ENCODE data around the gene HSDL2. TPM values are rescaled to one million over a fixed set of nuclear protein-coding genes. Genes with fewer than 3 reads are reported as not detected.

HSDL2 gene
- total RNA-seq (10 to 100 TPM; 14.9 to 17.9 TPM), polyA plus RNA-seq (17.0 TPM)

DNA sequence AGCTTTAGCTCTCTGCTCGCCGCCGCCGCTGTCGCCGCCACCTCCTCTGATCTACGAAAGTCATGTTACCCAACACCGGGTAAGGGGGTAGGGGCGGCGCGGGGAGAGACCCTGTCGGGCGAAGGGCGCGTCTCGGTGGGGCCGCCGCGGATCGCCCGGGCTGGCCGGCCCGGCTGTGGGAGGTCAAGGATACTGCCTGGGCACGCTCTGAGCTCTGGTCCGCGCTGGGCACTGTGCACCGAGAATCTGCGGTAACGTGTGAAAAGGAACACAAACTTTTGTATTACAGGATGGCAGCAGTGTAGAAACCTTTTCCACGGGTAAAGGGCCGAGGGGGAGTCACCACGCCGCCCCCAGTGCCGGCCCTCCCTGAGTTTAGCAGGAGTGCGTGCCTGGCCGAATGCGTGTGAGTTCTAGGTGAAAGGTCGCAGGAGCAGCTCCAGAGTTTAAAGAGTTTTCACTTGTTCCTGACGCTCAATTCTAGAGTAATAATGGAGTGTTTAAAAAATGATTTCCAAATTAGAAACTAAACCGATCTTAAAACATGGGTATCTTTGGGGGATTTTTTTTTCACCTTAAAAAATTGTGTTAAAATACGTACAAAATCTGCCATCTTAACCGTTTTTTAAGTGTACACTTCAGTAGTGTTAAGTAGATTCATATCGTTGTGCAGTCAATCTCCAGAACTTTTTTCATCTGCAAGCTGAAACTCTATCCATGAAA is at the start of gene HSDL2:
Gene HSDL2, plus strand, starts transcription at position 7 of the 723 bp plus-strand sequence. Its CDS starts 56 bp downstream, at position 63.
- Mint-ChIP-seq H3K27ac (peak within 1 kb of the TSS; percentile 92 to 99 (median 98)), H3K27me3 (no peaks in the 10 kb centered on the region), H3K4me1 (peaks cover 35 to 64% (median 53%) of the 10 kb centered on the region in 3 donors), H3K36me3 (peaks cover under 1 to 14% (median 2%) of the 10 kb centered on the region in 3 donors), H3K4me3 (peak within 1 kb of the TSS; percentile 97 to 99 (median 99)), H3K9me3 (no peaks in the 10 kb centered on the region)
- peak within 1 kb of the TSS; percentile 87 for H3K27ac ChIP-seq (ENCODE audit: low read depth, low read length)
- POLR2A ChIA-PET = interaction anchor here (0.5 to 2.1 kb wide), 8 partner anchors 11 to 371 kb away, joined by 3 to 18 read pairs (median 4); partner anchors contain the start of genes INIP, KIAA1958 and PTBP3
- H3K4me1 ChIP-seq (ENCODE audit: insufficient read depth, low read length) = peaks cover 20% of the 10 kb centered on the region
- H3K9me3 ChIP-seq (ENCODE audit: low read length) = no peaks in the 10 kb centered on the region
- H3K36me3 ChIP-seq (ENCODE audit: insufficient read depth, low read length) = no peaks in the 10 kb centered on the region
- no peaks in the 10 kb centered on the region for H3K27me3 ChIP-seq (ENCODE audit: insufficient read depth, low read length, poor library complexity, severe bottlenecking)
- H3K4me3 ChIP-seq (ENCODE audit: low read length) = peak within 1 kb of the TSS; percentile 88
- peak in 2 of 5 donors; percentile 6 to 13 for DNase-seq
- CTCF ChIA-PET = interaction anchor here (1.1 to 1.9 kb wide), 6 partner anchors 19 to 285 kb away, joined by 3 to 16 read pairs (median 5); partner anchors contain the start of gene KIAA1958

GRCh38 chr9:112331674-112331952 is 48.3 kb upstream of the HSDL2 start:
- H3K4me1 ChIP-seq (ENCODE audit: insufficient read depth, low read length) = peaks cover 43% of the 10 kb centered on the region
- Mint-ChIP-seq H3K4me3 (peak overlapping the region; percentile 87 to 97 (median 96)), H3K36me3 (peaks cover 0 to 9% (median 0%) of the 10 kb centered on the region in 3 donors), H3K9me3 (no peaks in the 10 kb centered on the region), H3K27ac (peak overlapping the region; percentile 36 to 97 (median 96)), H3K27me3 (peaks cover 0 to 4% of the 10 kb centered on the region in 2 donors), H3K4me1 (peaks cover 51 to 61% (median 58%) of the 10 kb centered on the region in 3 donors)
- ChIA-PET POLR2A (interaction anchor here (3.3 kb wide), 1 partner anchor 156 kb away, joined by 33 read pairs; the partner anchor contains the start of gene SUSD1), CTCF (interaction anchor here (1.2 to 2.9 kb wide), 4 partner anchors 15 to 234 kb away, joined by 3 to 14 read pairs (median 4); no protein-coding TSS in a partner anchor)
- H3K27me3 ChIP-seq (ENCODE audit: insufficient read depth, low read length, poor library complexity, severe bottlenecking) = no peaks in the 10 kb centered on the region
- peak overlapping the region; percentile 88 for H3K27ac ChIP-seq (ENCODE audit: low read depth, low read length)
- DNase-seq = peak in 1 of 5 donors; percentile 4
- no peaks in the 10 kb centered on the region for H3K9me3 ChIP-seq (ENCODE audit: low read length)
- H3K4me3 ChIP-seq (ENCODE audit: low read length) = peak overlapping the region; percentile 40
- H3K36me3 ChIP-seq (ENCODE audit: insufficient read depth, low read length) = no peaks in the 10 kb centered on the region

GRCh38 chr9:112332214-112332613 is 47.7 kb upstream of the HSDL2 start:
- Histone ChIP-seq H3K27ac (ENCODE audit: low read depth, low read length) (peak overlapping the region; percentile 88), H3K9me3 (ENCODE audit: low read length) (no peaks in the 10 kb centered on the region), H3K4me3 (ENCODE audit: low read length) (peak overlapping the region; percentile 75), H3K36me3 (ENCODE audit: insufficient read depth, low read length) (no peaks in the 10 kb centered on the region), H3K4me1 (ENCODE audit: insufficient read depth, low read length) (peaks cover 40% of the 10 kb centered on the region), H3K27me3 (ENCODE audit: insufficient read depth, low read length, poor library complexity, severe bottlenecking) (no peaks in the 10 kb centered on the region)
- H3K27ac Mint-ChIP-seq = peak overlapping the region; percentile 85 to 97 (median 96)
- H3K27me3 Mint-ChIP-seq = peaks cover 0 to 4% of the 10 kb centered on the region in 2 donors
- peaks cover 0 to 9% (median 0%) of the 10 kb centered on the region in 3 donors for H3K36me3 Mint-ChIP-seq
- peak overlapping the region; percentile 87 to 97 (median 96) for H3K4me3 Mint-ChIP-seq
- ChIA-PET CTCF (interaction anchor here (1.0 to 2.9 kb wide), 7 partner anchors 11 to 666 kb away, joined by 3 to 14 read pairs (median 4); no protein-coding TSS in a partner anchor), POLR2A (interaction anchor here (0.9 to 3.3 kb wide), 4 partner anchors 47 to 849 kb away, joined by 3 to 33 read pairs (median 12); partner anchors contain the start of genes HSDL2, SUSD1 and UGCG)
- H3K9me3 Mint-ChIP-seq = no peaks in the 10 kb centered on the region
- H3K4me1 Mint-ChIP-seq = peaks cover 48 to 56% (median 52%) of the 10 kb centered on the region in 3 donors
- DNase-seq = no peak

GRCh38 chr9:112332674-112332976 is 47.3 kb upstream of the HSDL2 start:
- Histone ChIP-seq H3K9me3 (ENCODE audit: low read length) (no peaks in the 10 kb centered on the region), H3K27me3 (ENCODE audit: insufficient read depth, low read length, poor library complexity, severe bottlenecking) (no peaks in the 10 kb centered on the region), H3K27ac (ENCODE audit: low read depth, low read length) (peak overlapping the region; percentile 88), H3K4me3 (ENCODE audit: low read length) (peak overlapping the region; percentile 75), H3K36me3 (ENCODE audit: insufficient read depth, low read length) (no peaks in the 10 kb centered on the region), H3K4me1 (ENCODE audit: insufficient read depth, low read length) (peaks cover 37% of the 10 kb centered on the region)
- CTCF ChIA-PET = interaction anchor here (1.0 to 2.9 kb wide), 6 partner anchors 12 to 667 kb away, joined by 3 to 14 read pairs (median 4); no protein-coding TSS in a partner anchor
- peaks cover 47 to 55% (median 49%) of the 10 kb centered on the region in 3 donors for H3K4me1 Mint-ChIP-seq
- H3K27me3 Mint-ChIP-seq = peaks cover 0 to 4% of the 10 kb centered on the region in 2 donors
- no peak for DNase-seq
- peak overlapping the region; percentile 87 to 97 (median 96) for H3K4me3 Mint-ChIP-seq
- POLR2A ChIA-PET = interaction anchor here (0.6 to 3.3 kb wide), 8 partner anchors 15 to 850 kb away, joined by 3 to 33 read pairs (median 4); partner anchors contain the start of genes HSDL2, SUSD1 and UGCG
- peaks cover 0 to 9% (median 0%) of the 10 kb centered on the region in 3 donors for H3K36me3 Mint-ChIP-seq
- peak overlapping the region; percentile 85 to 97 (median 96) for H3K27ac Mint-ChIP-seq
- no peaks in the 10 kb centered on the region for H3K9me3 Mint-ChIP-seq

DNA sequence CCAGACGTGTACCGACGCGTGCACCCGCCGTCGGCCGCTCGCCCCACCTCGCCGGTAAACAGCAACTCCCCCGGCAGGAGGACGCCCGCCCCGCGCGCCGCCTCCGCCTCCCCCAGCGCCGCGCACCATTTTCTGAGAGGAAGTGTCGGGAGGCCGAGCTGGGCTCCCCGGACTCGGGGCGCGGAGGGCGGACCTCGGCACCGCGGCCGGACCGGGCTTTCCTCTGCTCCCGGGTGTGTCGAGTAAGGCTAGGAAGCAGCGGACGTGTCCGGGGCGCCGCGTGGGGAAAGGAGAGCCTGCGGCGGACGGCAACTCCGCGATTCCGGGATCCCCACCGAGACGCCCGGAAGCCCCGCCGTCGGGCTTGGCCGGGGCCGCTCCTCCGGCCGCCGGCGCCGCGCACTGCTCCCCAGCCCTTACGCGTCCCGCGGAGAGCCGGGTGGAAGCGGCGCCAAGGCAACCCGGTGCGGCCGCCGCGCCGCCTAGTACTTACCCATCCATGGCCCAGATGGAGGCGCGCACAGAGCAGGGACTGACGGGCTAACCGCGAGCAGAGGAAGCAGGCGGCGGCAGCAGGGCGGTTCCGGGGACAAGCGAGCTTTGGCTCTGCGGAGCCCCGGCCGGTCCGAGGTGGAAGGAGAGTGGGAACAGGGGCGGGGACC is 46.8 kb upstream of the HSDL2 start, which contains the start of gene PTBP3:
Gene PTBP3, minus strand, starts transcription at position 643 of the 662 bp plus-strand sequence. CDS start 35,754 bp downstream, outside the sequence.
- H3K4me1 Mint-ChIP-seq = peaks cover 42 to 50% (median 45%) of the 10 kb centered on the region in 3 donors
- peak within 1 kb of the TSS; percentile 79 for H3K4me3 ChIP-seq (ENCODE audit: low read length)

DNA sequence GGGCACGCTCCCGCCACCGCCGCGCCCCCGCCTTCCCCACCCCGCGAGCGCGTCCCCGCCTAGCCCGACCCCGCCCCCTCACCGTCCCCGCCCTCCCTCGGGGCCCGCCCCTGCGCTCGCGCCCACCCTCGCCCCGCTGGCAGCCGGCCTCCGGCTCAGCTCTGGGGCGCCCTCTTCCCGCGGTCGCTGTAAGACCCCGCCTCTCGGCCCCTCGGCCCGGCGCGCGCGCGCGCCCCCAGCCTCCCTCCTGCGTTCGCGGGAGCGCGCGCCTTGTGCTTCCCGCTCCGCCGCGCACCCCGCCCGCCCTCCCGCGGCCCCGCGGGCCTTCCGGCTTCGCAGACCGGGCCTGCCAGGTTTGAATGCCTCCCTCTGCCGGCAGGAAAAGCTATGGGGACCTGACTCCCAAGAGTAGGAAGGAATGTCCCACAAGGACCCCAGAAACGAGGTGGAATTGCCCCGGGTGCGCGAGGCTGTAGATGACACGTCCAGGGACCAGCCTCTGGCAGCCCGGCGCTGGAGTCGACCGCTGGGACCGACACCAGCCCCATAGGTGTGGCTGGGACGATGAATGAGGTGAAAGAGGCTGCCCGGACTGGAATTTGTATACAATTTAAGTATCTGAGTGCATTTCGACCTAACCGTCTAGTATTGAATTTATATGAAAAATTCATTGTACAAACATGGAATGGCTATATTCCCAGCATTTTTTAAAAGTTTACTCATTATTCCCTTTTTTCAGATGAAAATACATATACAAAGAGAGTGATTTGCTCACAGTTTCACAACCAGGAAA is 46.1 kb upstream of the HSDL2 start:
- H3K27me3 Mint-ChIP-seq = peaks cover 0 to 4% of the 10 kb centered on the region in 2 donors
- peak overlapping the region; percentile 88 for H3K27ac ChIP-seq (ENCODE audit: low read depth, low read length)
- H3K9me3 ChIP-seq (ENCODE audit: low read length) = no peaks in the 10 kb centered on the region
- peaks cover 35 to 42% (median 37%) of the 10 kb centered on the region in 3 donors for H3K4me1 Mint-ChIP-seq
- H3K4me1 ChIP-seq (ENCODE audit: insufficient read depth, low read length) = peaks cover 25% of the 10 kb centered on the region
- no peaks in the 10 kb centered on the region for H3K36me3 ChIP-seq (ENCODE audit: insufficient read depth, low read length)
- H3K27ac Mint-ChIP-seq = peak overlapping the region; percentile 85 to 98 (median 94)
- POLR2A ChIA-PET = interaction anchor here (0.8 to 3.3 kb wide), 10 partner anchors 16 to 437 kb away, joined by 3 to 33 read pairs (median 4); partner anchors contain the start of genes HSDL2, INIP, KIAA1958 and SUSD1
- H3K36me3 Mint-ChIP-seq = peaks cover 0 to 8% (median 0%) of the 10 kb centered on the region in 3 donors
- H3K27me3 ChIP-seq (ENCODE audit: insufficient read depth, low read length, poor library complexity, severe bottlenecking) = no peaks in the 10 kb centered on the region
- CTCF ChIA-PET = interaction anchor here (0.8 to 2.9 kb wide), 7 partner anchors 13 to 246 kb away, joined by 3 to 14 read pairs (median 3); partner anchors contain the start of gene SUSD1
- H3K4me3 Mint-ChIP-seq = peak overlapping the region; percentile 86 to 98 (median 96)
- peak; percentile 86 to 95 (median 91) for DNase-seq
- H3K9me3 Mint-ChIP-seq = no peaks in the 10 kb centered on the region
- peak overlapping the region; percentile 79 for H3K4me3 ChIP-seq (ENCODE audit: low read length)

More for the DNA sequence above, 46.8 kb upstream of the HSDL2 start, which contains the start of gene PTBP3:
- Histone ChIP-seq H3K4me1 (ENCODE audit: insufficient read depth, low read length) (peaks cover 32% of the 10 kb centered on the region), H3K27me3 (ENCODE audit: insufficient read depth, low read length, poor library complexity, severe bottlenecking) (no peaks in the 10 kb centered on the region), H3K36me3 (ENCODE audit: insufficient read depth, low read length) (no peaks in the 10 kb centered on the region), H3K9me3 (ENCODE audit: low read length) (no peaks in the 10 kb centered on the region), H3K27ac (ENCODE audit: low read depth, low read length) (peak within 1 kb of the TSS; percentile 88)
- no peaks in the 10 kb centered on the region for H3K9me3 Mint-ChIP-seq
- peak within 1 kb of the TSS; percentile 85 to 98 (median 96) for H3K27ac Mint-ChIP-seq
- peaks cover 0 to 9% (median 0%) of the 10 kb centered on the region in 3 donors for H3K36me3 Mint-ChIP-seq
- peak; percentile 74 to 86 (median 76) for DNase-seq
- CTCF ChIA-PET = interaction anchor here (0.8 to 2.9 kb wide), 10 partner anchors 12 to 667 kb away, joined by 3 to 14 read pairs (median 4); partner anchors contain the start of gene SUSD1
- POLR2A ChIA-PET = interaction anchor here (0.6 to 3.3 kb wide), 12 partner anchors 16 to 850 kb away, joined by 3 to 33 read pairs (median 4); partner anchors contain the start of genes HSDL2, INIP, KIAA1958 and SUSD1
- H3K4me3 Mint-ChIP-seq = peak within 1 kb of the TSS; percentile 87 to 98 (median 97)
- peaks cover 0 to 4% of the 10 kb centered on the region in 2 donors for H3K27me3 Mint-ChIP-seq

All from CD8-positive, alpha-beta memory T cell (primary cell).